ENCODE results near the gene SCARB1.

- TF ChIP-seq CTCF (IDR thresholded peaks at IDR 0.05; ENCODE audit: borderline replicate concordance, extremely low read depth, low read length, poor library complexity, severe bottlenecking) (no peak), EZH2 (IDR thresholded peaks at IDR 0.05; ENCODE audit: borderline replicate concordance, low read depth, low read length, severe bottlenecking) (no peak)
These were observed 2.7 kb upstream of the SCARB1 start for GRCh38 chr12:124866195-124866882.

Data from DND-41 (cell line).